OCI-LY7 (cell line): ENCODE measurements around the gene IFFO2. TPM values are rescaled to one million over a fixed set of nuclear protein-coding genes. Genes with fewer than 3 reads are reported as not detected.

ENCODE experiments used
- BruUV-seq: library from RNA; stranded (reverse); fragments of 400-500 nt; replicated peaks from 2 replicates; lab custom pipeline; 2021; lab: Mats Ljungman, UMichigan
- CTCF ChIA-PET: fragments of 300-600 bp; sonication (Branson Sonifier 250); formaldehyde crosslinking; loops from one replicate; lab custom pipeline; 2022; ENCODE audit warnings: antibody characterized with exemption; ENCODE audit not compliant: unreplicated experiment; lab: Charles Lee
- POLR2A ChIA-PET: fragments of 300-600 bp; sonication (Branson Sonifier 250); formaldehyde crosslinking; loops from one replicate; lab custom pipeline; 2022; ENCODE audit warnings: antibody characterized with exemption; lab: Charles Lee
- DNase-seq: peaks from one replicate; pipeline ENCODE4 v3.0.0-alpha.2; 2015; ENCODE audit warnings: low spot score
- H2AFZ ChIP-seq: fragments of 200-600 bp; sonication (generic), shearing (Covaris generic); 2 replicates; pipeline ENCODE4 v1.6.1; 2014; ENCODE audit warnings: mild to moderate bottlenecking, antibody characterized with exemption, low read length, moderate library complexity
- H3K27ac ChIP-seq: fragments of 200-600 bp; sonication (generic); 2 replicates; pipeline ENCODE4 v1.5.1; 2014; ENCODE audit warnings: mixed run types, low read depth, mild to moderate bottlenecking, moderate library complexity, low read length, inconsistent platforms; ENCODE audit not compliant: poor library complexity, severe bottlenecking
- H3K36me3 ChIP-seq: fragments of 200-600 bp; sonication (generic); 2 replicates; pipeline ENCODE4 v1.6.1; 2014; ENCODE audit warnings: mild to moderate bottlenecking, antibody characterized with exemption, low read length, moderate library complexity, mixed read lengths; ENCODE audit not compliant: insufficient read depth
- H3K4me1 ChIP-seq: fragments of 200-600 bp; sonication (generic); 2 replicates; pipeline ENCODE4 v1.5.1; 2014; ENCODE audit warnings: mild to moderate bottlenecking, low read length; ENCODE audit not compliant: insufficient read depth, poor library complexity, severe bottlenecking
- H3K4me2 ChIP-seq: fragments of 200-600 bp; sonication (generic); 2 replicates; pipeline ENCODE4 v1.6.1; 2014; ENCODE audit warnings: mild to moderate bottlenecking, low read length
- H3K4me3 ChIP-seq: fragments of 200-600 bp; sonication (generic); 2 replicates; pipeline ENCODE4 v1.5.1; 2014; ENCODE audit warnings: mild to moderate bottlenecking, low read depth, low read length; ENCODE audit not compliant: poor library complexity, severe bottlenecking
- H3K79me2 ChIP-seq: fragments of 200-600 bp; sonication (generic); 2 replicates; pipeline ENCODE4 v1.6.1; 2016; ENCODE audit warnings: low read depth, mild to moderate bottlenecking, low read length, moderate library complexity, mixed read lengths; ENCODE audit not compliant: insufficient read depth
- H3K9me2 ChIP-seq: fragments of 200-600 bp; sonication (generic); 2 replicates; pipeline ENCODE4 v1.6.1; 2016; ENCODE audit warnings: mild to moderate bottlenecking, low read length, mixed read lengths; ENCODE audit not compliant: insufficient read depth
- H3K9me3 ChIP-seq: fragments of 200-600 bp; sonication (generic); 2 replicates; pipeline ENCODE4 v1.6.1; 2014; ENCODE audit warnings: mild to moderate bottlenecking, mixed run types, low read length, mixed read lengths
- H4K20me1 ChIP-seq: fragments of 200-600 bp; sonication (generic); 2 replicates; pipeline ENCODE4 v1.6.1; 2014; ENCODE audit warnings: mild to moderate bottlenecking, antibody characterized with exemption, low read length, moderate library complexity, mixed read lengths; ENCODE audit not compliant: insufficient read depth
- EZH2phosphoT487 ChIP-seq: fragments of 200-600 bp; sonication (generic); IDR thresholded peaks from 2 replicates; pipeline ENCODE4 v1.6.1; 2018; ENCODE audit warnings: low read depth, borderline replicate concordance, mild to moderate bottlenecking, mixed run types, antibody characterized with exemption, low read length, moderate library complexity, mixed read lengths
- intact Hi-C: fragments of 100-400 bp; cut with micrococcal nuclease; formaldehyde crosslinking; loops from one replicate; pipeline ENCODE4 v1.10.0; 2022; ENCODE audit not compliant: unreplicated experiment
- total RNA-seq, 2 experiments: library from RNA; depleted of rRNA in 1 of 2; stranded (reverse); fragments of >200 nt in 1 of 2; shearing (Covaris generic) in 1 of 2; gene quantifications; 2 replicates each; pipeline ENCODE4 v1.2.3, GENCODE V29; 2014 to 2022
- TF ChIP-seq, protein P1 (sequence below): fragments of 200-600 bp; sonication (generic); conservative IDR thresholded peaks from 2 replicates; pipeline ENCODE4 v1.5.1; 2014; ENCODE audit warnings: mild to moderate bottlenecking, antibody characterized with exemption, low read length, moderate library complexity, mixed read lengths

Gene IFFO2
- total RNA-seq, 2 experiments from 2014 or later: 0.06 to 0.44 TPM

- POLR2A ChIA-PET: no interaction called here
- Histone ChIP-seq H3K27ac (no peak overlapping the region), H3K4me2 (no peak overlapping the region), H3K4me3 (no peak overlapping the region), H4K20me1 (no peaks in the 10 kb centered on the region), H3K9me2 (no peaks in the 10 kb centered on the region), H3K36me3 (no peaks in the 10 kb centered on the region), H3K4me1 (peaks cover 18% of the 10 kb centered on the region), H2AFZ (no peak overlapping the region), H3K79me2 (no peaks in the 10 kb centered on the region), H3K9me3 (no peaks in the 10 kb centered on the region)
- CTCF ChIA-PET: no interaction called here
- no peak for DNase-seq
- no TSS peak for BruUV-seq
- TF ChIP-seq, protein P1, sequence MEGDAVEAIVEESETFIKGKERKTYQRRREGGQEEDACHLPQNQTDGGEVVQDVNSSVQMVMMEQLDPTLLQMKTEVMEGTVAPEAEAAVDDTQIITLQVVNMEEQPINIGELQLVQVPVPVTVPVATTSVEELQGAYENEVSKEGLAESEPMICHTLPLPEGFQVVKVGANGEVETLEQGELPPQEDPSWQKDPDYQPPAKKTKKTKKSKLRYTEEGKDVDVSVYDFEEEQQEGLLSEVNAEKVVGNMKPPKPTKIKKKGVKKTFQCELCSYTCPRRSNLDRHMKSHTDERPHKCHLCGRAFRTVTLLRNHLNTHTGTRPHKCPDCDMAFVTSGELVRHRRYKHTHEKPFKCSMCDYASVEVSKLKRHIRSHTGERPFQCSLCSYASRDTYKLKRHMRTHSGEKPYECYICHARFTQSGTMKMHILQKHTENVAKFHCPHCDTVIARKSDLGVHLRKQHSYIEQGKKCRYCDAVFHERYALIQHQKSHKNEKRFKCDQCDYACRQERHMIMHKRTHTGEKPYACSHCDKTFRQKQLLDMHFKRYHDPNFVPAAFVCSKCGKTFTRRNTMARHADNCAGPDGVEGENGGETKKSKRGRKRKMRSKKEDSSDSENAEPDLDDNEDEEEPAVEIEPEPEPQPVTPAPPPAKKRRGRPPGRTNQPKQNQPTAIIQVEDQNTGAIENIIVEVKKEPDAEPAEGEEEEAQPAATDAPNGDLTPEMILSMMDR: no peak
- TF ChIP-seq EZH2phosphoT487: no peak
- intact Hi-C loops: no loop called here
These were observed 27.5 kb downstream of the IFFO2 start for GRCh38 chr1:18928985-18929384.

DNA sequence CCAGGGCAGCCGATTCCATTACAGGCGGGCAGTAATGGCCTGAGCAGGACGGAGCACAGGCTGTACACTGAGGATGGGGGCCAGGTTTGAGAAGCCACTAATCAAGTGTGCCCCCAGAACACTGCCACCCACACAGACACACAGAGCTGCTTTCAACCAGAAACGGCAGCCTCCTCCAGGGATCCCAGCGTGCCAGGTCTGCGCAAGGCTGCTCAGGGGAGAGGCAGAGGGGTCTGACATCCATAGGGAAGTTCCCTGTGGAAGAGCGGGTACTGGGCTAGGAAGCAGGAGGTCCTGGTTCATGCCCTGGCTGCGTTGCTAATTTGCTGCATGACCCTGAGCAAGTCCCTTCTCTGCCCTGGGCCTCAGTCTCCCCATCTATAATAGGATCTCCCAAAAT is 28.1 kb downstream of the IFFO2 start:
- Histone ChIP-seq H3K4me2 (no peak overlapping the region), H3K79me2 (no peaks in the 10 kb centered on the region), H3K4me3 (no peak overlapping the region), H3K36me3 (no peaks in the 10 kb centered on the region), H3K4me1 (peaks cover 18% of the 10 kb centered on the region), H4K20me1 (no peaks in the 10 kb centered on the region), H3K27ac (no peak overlapping the region), H3K9me2 (no peaks in the 10 kb centered on the region), H3K9me3 (no peaks in the 10 kb centered on the region), H2AFZ (no peak overlapping the region)
- ChIA-PET CTCF (no interaction called here), POLR2A (no interaction called here)
- TF ChIP-seq EZH2phosphoT487: no peak
- TF ChIP-seq, protein P1: no peak
- no TSS peak for BruUV-seq
- DNase-seq: no peak
- intact Hi-C loops: no loop called here

- H3K4me2 ChIP-seq: peak overlapping the region; percentile 45
- intact Hi-C loops: no loop called here
These were observed 28.7 kb downstream of the IFFO2 start for GRCh38 chr1:18927654-18928272.

More at GRCh38 chr1:18927654-18928272, 28.7 kb downstream of the IFFO2 start:
- no TSS peak for BruUV-seq
- H3K27ac ChIP-seq: no peak overlapping the region
- H2AFZ ChIP-seq: no peak overlapping the region
- H3K4me1 ChIP-seq: peaks cover 18% of the 10 kb centered on the region
- no peaks in the 10 kb centered on the region for H4K20me1 ChIP-seq
- POLR2A ChIA-PET: interaction anchor here (0.6 to 1.2 kb wide), 2 partner anchors 16 to 110 kb away, joined by 3 to 5 read pairs; no protein-coding TSS in a partner anchor
- peak; percentile 43 for DNase-seq
- no peak for TF ChIP-seq EZH2phosphoT487
- TF ChIP-seq, protein P1: no peak
- no peaks in the 10 kb centered on the region for H3K9me3 ChIP-seq
- H3K79me2 ChIP-seq: no peaks in the 10 kb centered on the region
- no peak overlapping the region for H3K4me3 ChIP-seq
- H3K36me3 ChIP-seq: no peaks in the 10 kb centered on the region
- H3K9me2 ChIP-seq: no peaks in the 10 kb centered on the region
- CTCF ChIA-PET: interaction anchor here (0.7 kb wide), 1 partner anchor 11 kb away, joined by 4 read pairs; no protein-coding TSS in a partner anchor
